HG03520 (cell line): Measurements from ENCODE around the gene POLR1D.
"Not testable (repeated sequence)": the region's sequence is repeated elsewhere in the genome, so short reads cannot be mapped to it uniquely, and the experiment has no call there.

Experiments
- ATAC-seq: cut with Tn5 transposase; IDR thresholded peaks from one replicate; pipeline ENCODE4 v1.9.1; 2021; ENCODE audit warnings: mild to moderate bottlenecking, moderate library complexity; ENCODE audit not compliant: unreplicated experiment

The POLR1D gene

GRCh38 chr13:27613628-27614027 is 8.1 kb upstream of the POLR1D start:
- ATAC-seq = no peak

GRCh38 chr13:27617881-27618321 is 3.8 kb upstream of the POLR1D start:
- no peak for ATAC-seq

GRCh38 chr13:27619093-27619727 is 2.5 kb upstream of the POLR1D start:
- no peak for ATAC-seq

GRCh38 chr13:27619728-27620376 is 1.8 kb upstream of the POLR1D start:
- ATAC-seq = peak; percentile 27

- peak; percentile 84 for ATAC-seq
These were observed 1.1 kb upstream of the POLR1D start, which contains the start of gene LNX2 for GRCh38 chr13:27620377-27621115. LNX2 (minus strand) TSS chr13:27620529; CDS start chr13:27581703, 38,826 bp downstream.

- no peak for ATAC-seq
These were observed 651 bp upstream of the POLR1D start for GRCh38 chr13:27621116-27621365.

- ATAC-seq = no peak
These were observed 569 bp downstream of the POLR1D start for GRCh38 chr13:27622102-27622820.

GRCh38 chr13:27622881-27623280 is 1.2 kb downstream of the POLR1D start:
- ATAC-seq = no peak

- no peak for ATAC-seq
These were observed 2.4 kb downstream of the POLR1D start for GRCh38 chr13:27624071-27624470.

- no peak for ATAC-seq
These were observed 4.1 kb downstream of the POLR1D start for GRCh38 chr13:27625839-27626238.

GRCh38 chr13:27627380-27627779 is 5.7 kb downstream of the POLR1D start:
- ATAC-seq = no peak

- ATAC-seq = no peak
These were observed 6.4 kb downstream of the POLR1D start for GRCh38 chr13:27628081-27628480.

- not testable (repeated sequence) for ATAC-seq
These were observed 7.1 kb downstream of the POLR1D start for GRCh38 chr13:27628766-27629165.

GRCh38 chr13:27631156-27631555 is 9.5 kb downstream of the POLR1D start:
- no peak for ATAC-seq

- ATAC-seq = no peak
These were observed 10.0 kb downstream of the POLR1D start for GRCh38 chr13:27631665-27632064.

GRCh38 chr13:27632214-27632613 is 10.5 kb downstream of the POLR1D start:
- ATAC-seq = no peak

GRCh38 chr13:27632648-27633047 is 11.0 kb downstream of the POLR1D start:
- ATAC-seq = no peak

GRCh38 chr13:27634231-27634630 is 12.5 kb downstream of the POLR1D start:
- ATAC-seq = no peak

- ATAC-seq = no peak
These were observed 13.1 kb downstream of the POLR1D start for GRCh38 chr13:27634791-27635190.

- ATAC-seq = no peak
These were observed 13.6 kb downstream of the POLR1D start for GRCh38 chr13:27635266-27635665.

- no peak for ATAC-seq
These were observed 15.0 kb downstream of the POLR1D start for GRCh38 chr13:27636589-27637288.
